NCI-H510A (cell line): ENCODE measurements around the gene PROX1.
"Not testable (repeated sequence)": the region's sequence is repeated elsewhere in the genome, so short reads cannot be mapped to it uniquely, and the experiment has no call there.

Experiments used
- DNase-seq: peaks from one replicate; lab custom pipeline; 2025; lab: John Stamatoyannopoulos, UW

PROX1 gene

GRCh38 chr1:214072426-214073157, 84.8 kb downstream of the PROX1 start:
- no peak for DNase-seq

DNA sequence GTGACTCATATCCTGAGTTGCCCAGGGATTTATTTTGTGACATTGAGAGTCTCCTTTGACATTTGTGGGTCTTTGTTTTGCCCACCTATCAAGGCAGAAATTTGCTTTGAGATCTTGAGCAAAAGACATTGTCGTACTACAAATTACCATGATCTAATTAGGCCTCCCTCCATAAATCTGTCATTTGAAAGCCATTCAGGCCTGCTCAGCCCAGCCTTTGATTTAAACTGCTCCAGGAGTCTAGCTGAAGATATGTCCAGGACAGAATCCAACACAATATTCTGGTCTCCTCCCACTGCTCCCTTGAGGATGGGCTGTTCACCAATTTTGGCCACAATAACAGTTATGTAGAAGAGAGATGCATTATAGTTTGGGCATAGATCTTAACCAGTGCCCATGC, 86.7 kb downstream of the PROX1 start:
- no peak for DNase-seq

- DNase-seq, result no peak
Observed at GRCh38 chr1:214075305-214075998, 87.7 kb downstream of the PROX1 start.

DNA sequence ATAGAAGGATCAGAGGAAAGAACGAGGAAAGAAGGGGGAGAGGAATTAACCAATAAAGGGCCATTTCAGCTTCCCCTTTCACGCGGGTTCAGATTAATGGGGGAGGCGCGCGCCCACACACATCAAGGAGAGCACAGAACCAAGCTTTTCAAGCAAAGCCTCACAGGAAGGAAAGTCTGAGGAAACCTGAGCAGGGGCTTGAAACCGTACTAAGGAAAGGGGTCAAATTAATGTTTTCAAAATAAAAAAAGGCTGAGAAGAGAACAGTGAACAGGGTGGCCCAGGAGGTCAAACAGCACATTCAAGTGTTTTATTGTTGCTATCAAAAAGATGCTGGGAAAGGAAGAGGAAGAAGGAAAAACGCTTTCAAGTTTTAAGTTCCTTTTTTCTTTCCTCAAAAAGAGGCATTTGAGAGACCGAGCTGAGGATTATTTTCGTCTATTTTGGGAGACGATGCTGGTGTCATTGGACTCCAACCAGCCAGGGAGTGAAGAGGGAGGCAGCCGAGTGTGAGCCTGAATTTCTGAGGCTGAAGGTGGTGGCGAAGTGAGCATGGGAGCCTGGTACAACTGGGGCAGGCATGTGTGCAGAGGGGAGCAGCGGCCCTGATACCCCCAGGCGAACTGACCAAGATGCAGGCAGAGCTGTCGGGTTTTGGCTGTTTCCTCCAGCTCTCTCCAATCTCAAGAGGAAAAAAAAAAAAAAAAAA, 88.4 kb downstream of the PROX1 start:
- no peak for DNase-seq

- DNase-seq, result no peak
Observed at GRCh38 chr1:214076708-214077065, 88.9 kb downstream of the PROX1 start.

DNA sequence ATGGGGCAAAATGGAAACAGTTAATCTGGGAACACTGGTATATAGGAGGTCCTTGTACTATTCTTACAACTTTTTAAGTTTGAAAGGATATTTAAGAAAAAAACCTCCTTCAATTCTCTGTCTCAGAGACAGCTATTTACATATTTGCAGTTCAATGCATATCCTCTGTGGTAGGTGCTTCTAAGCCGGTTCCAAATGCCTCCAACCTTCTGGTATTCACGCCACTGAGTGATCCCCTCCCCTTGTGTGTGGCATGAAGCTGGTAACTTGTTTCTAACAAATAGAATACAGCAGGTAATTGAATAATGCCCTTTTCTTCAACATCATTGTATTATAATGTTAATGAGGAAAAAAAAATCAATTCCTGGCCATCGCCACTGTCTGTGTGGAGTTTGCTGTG, 91.2 kb downstream of the PROX1 start:
- no peak for DNase-seq

DNA sequence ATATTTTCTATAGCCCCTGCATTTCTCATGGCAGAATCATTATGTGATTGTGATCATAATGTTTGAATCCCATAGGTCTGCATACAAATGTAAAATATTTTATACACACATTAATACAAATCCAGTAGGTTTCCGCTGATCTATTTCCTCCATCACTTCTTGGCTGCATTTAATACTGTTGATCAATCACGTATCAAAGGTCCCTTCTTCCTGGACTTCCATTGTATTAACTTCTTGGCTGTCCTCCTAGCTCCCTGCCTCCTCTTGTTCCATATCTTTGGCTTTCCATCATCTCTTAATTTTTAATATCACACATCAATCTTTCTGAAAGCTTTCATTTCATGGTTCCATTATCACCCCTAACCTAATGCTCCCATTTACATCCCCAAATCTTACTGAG, 97.6 kb downstream of the PROX1 start:
- DNase-seq, result no peak

GRCh38 chr1:214086945-214087344, 99.2 kb downstream of the PROX1 start:
- no peak for DNase-seq

- not testable (repeated sequence) for DNase-seq
Observed at GRCh38 chr1:214089003-214089402, 101.2 kb downstream of the PROX1 start.
